GM12873 (cell line): ENCODE measurements around the gene APH1B.

Experiments
- TF ChIP-seq, protein P1 (sequence below): IDR thresholded peaks from 2 replicates; pipeline ENCODE4 v1.5.1; 2012; ENCODE audit warnings: low read depth, mild to moderate bottlenecking, moderate library complexity, low read length, control low read depth; ENCODE audit not compliant: insufficient read depth; ENCODE audit errors: missing control alignments

APH1B gene

GRCh38 chr15:63312286-63312685 is 34.9 kb downstream of the APH1B start:
- TF ChIP-seq, protein P1, sequence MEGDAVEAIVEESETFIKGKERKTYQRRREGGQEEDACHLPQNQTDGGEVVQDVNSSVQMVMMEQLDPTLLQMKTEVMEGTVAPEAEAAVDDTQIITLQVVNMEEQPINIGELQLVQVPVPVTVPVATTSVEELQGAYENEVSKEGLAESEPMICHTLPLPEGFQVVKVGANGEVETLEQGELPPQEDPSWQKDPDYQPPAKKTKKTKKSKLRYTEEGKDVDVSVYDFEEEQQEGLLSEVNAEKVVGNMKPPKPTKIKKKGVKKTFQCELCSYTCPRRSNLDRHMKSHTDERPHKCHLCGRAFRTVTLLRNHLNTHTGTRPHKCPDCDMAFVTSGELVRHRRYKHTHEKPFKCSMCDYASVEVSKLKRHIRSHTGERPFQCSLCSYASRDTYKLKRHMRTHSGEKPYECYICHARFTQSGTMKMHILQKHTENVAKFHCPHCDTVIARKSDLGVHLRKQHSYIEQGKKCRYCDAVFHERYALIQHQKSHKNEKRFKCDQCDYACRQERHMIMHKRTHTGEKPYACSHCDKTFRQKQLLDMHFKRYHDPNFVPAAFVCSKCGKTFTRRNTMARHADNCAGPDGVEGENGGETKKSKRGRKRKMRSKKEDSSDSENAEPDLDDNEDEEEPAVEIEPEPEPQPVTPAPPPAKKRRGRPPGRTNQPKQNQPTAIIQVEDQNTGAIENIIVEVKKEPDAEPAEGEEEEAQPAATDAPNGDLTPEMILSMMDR, result no peak

DNA sequence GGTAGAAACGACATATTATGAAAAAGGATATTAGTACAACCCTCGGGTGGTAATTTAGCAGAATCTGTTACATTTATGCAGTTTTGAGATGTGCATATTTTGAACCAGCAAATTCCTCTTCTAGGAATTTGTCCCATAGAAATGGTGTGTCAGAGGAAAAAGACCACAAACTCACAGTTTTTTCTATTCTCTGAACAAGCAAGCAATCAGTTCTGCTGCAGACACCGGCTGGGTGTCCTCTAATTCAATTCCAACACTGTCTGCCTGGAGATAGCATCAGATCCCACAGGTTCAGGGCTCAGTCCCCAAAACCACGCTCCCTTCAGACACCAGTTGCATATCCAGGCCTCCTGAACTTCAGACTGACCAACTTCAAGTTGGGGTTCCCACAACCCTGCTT is 36.4 kb downstream of the APH1B start:
- TF ChIP-seq, protein P1, result no peak

- TF ChIP-seq, protein P1, result no peak
Observed at GRCh38 chr15:63314409-63314808, 37.0 kb downstream of the APH1B start.

- TF ChIP-seq, protein P1, result no peak
Observed at GRCh38 chr15:63318344-63318743, 40.9 kb downstream of the APH1B start.

DNA sequence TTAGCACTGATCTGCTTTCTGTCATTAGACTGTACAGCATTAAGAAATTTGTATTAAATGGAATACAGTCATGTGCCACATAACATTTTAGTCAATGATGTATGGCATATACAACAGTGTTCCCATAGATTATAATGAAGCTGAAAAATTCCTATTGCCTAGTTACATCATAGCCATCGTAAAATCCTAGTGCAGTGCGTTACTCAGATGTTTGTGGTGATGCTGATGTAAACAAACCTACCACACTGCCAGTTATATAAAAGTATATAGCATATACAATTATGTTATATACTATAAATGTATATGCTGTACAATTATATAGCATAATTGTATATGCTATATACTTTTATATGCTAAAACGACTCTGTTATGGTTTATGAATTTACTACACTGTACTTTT is 41.7 kb downstream of the APH1B start:
- TF ChIP-seq, protein P1, result no peak

DNA sequence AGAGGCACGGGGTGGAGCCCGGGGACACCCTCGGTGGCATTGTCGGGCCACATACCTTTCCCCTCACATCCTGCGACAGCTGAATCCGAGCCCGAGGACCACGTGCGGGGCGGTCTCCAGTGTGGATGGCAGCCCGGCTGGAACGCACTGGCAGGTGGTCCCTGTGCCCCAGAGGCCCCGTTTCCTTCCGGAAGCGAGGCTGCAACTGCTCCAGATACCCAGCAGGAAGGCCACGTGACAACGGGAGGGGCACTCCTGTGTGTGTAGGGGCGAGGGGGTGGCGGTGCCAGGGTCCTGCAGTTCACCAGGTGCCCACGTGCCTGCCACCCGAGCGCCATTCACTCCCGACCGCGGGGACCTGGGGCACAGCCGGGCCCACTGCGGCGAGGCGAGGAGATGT is 44.1 kb downstream of the APH1B start:
- TF ChIP-seq, protein P1, result no peak

GRCh38 chr15:63322541-63322940 is 45.1 kb downstream of the APH1B start:
- TF ChIP-seq, protein P1, result no peak
